HEK293 (cell line): ENCODE measurements around the gene NARS2.

Experiments used
- CTCF ChIA-PET: fragments of 350-600 bp; formaldehyde crosslinking; extraction: SDS; loops from one replicate; lab custom pipeline; 2021; ENCODE audit warnings: antibody characterized with exemption; lab: Yijun Ruan, JAX
- POLR2A ChIA-PET: fragments of 300-600 bp; formaldehyde crosslinking; extraction: SDS; loops from one replicate; lab custom pipeline; 2020; ENCODE audit warnings: antibody characterized with exemption, inconsistent platforms; lab: Yijun Ruan, JAX
- H3K27ac ChIP-seq: fragments of 200-500 bp; sonication (Bioruptor generic); 2 replicates; pipeline ENCODE4 v1.5.1; 2014; ENCODE audit warnings: low read depth, low read length, control low read depth, inconsistent platforms; ENCODE audit errors: extremely low read depth
- H3K36me3 ChIP-seq, 2 experiments: fragments of 200-500 bp in 1 of 2; sonication (Bioruptor generic) in 1 of 2; 1 replicate in 1 of 2; 2 replicates in 1 of 2; pipeline ENCODE4 v1.5.1; 2014 to 2017; ENCODE audit warnings: inconsistent platforms in 2 of 2, low read length in 2 of 2; ENCODE audit not compliant: control insufficient read depth in 2 of 2, insufficient read depth in 1 of 2
- H3K4me1 ChIP-seq: fragments of 200-500 bp; sonication (Bioruptor generic); 2 replicates; pipeline ENCODE4 v1.5.1; 2014; ENCODE audit warnings: mild to moderate bottlenecking, low read length, inconsistent platforms; ENCODE audit not compliant: control insufficient read depth, insufficient read depth
- H3K4me3 ChIP-seq: 2 replicates; pipeline ENCODE4 v1.5.1; 2011; ENCODE audit warnings: low read depth, mild to moderate bottlenecking, control low read depth, low read length, moderate library complexity
- H3K9me3 ChIP-seq: fragments of 200-500 bp; sonication (Bioruptor generic); 2 replicates; pipeline ENCODE4 v1.5.1; 2014; ENCODE audit warnings: low read depth, low read length, inconsistent platforms; ENCODE audit not compliant: control insufficient read depth, insufficient read depth
- EGR2 ChIP-seq: fragments of 450-650 bp; formaldehyde crosslinking; IDR thresholded peaks from 2 replicates; pipeline ENCODE4 v1.5.1; 2016; ENCODE audit warnings: low read depth, missing biosample characterization, missing genetic modification characterization
- ELK4 ChIP-seq: IDR thresholded peaks from 2 replicates; pipeline ENCODE4 v1.6.1; 2011; ENCODE audit warnings: mild to moderate bottlenecking, low read depth, low read length, borderline replicate concordance
- GLIS2 ChIP-seq: fragments of 450-650 bp; formaldehyde crosslinking; IDR thresholded peaks from 2 replicates; pipeline ENCODE4 v1.5.1; 2016; ENCODE audit warnings: missing biosample characterization, missing genetic modification characterization
- ZNF133 ChIP-seq: fragments of 450-650 bp; formaldehyde crosslinking; IDR thresholded peaks from 2 replicates; pipeline ENCODE4 v1.5.1; 2016; ENCODE audit warnings: missing biosample characterization, missing genetic modification characterization
- ZNF501 ChIP-seq: fragments of 450-650 bp; formaldehyde crosslinking; IDR thresholded peaks from 2 replicates; pipeline ENCODE4 v1.5.1; 2016; ENCODE audit warnings: missing biosample characterization, missing genetic modification characterization
- ZNF518A ChIP-seq: fragments of 450-650 bp; formaldehyde crosslinking; conservative IDR thresholded peaks from 2 replicates; pipeline ENCODE4 v1.5.1; 2016; ENCODE audit warnings: low read depth, missing biosample characterization, missing genetic modification characterization
- ZNF629 ChIP-seq: fragments of 450-650 bp; formaldehyde crosslinking; IDR thresholded peaks from 2 replicates; pipeline ENCODE4 v1.5.1; 2017; ENCODE audit warnings: missing biosample characterization, missing genetic modification characterization
- ZNF660 ChIP-seq: fragments of 450-650 bp; IDR thresholded peaks from 2 replicates; pipeline ENCODE4 v1.5.1; 2018; ENCODE audit warnings: missing biosample characterization, mild to moderate bottlenecking, missing genetic modification characterization
- ZNF76 ChIP-seq: fragments of 450-650 bp; formaldehyde crosslinking; IDR thresholded peaks from 2 replicates; pipeline ENCODE4; 2016; ENCODE audit warnings: low read depth, missing biosample characterization, missing genetic modification characterization, borderline replicate concordance
- ZXDB ChIP-seq: fragments of 450-650 bp; formaldehyde crosslinking; IDR thresholded peaks from 2 replicates; pipeline ENCODE4 v1.5.1; 2016; ENCODE audit warnings: missing biosample characterization, missing genetic modification characterization
- TF ChIP-seq, protein P1 (sequence below): fragments of 450-650 bp; formaldehyde crosslinking; conservative IDR thresholded peaks from 2 replicates; pipeline ENCODE4 v1.5.1; 2016; ENCODE audit warnings: low read depth, missing biosample characterization, missing genetic modification characterization
- TF ChIP-seq, protein P2 (sequence below): fragments of 450-650 bp; formaldehyde crosslinking; IDR thresholded peaks from 2 replicates; pipeline ENCODE4 v1.5.1; 2016; ENCODE audit warnings: missing biosample characterization, missing genetic modification characterization

The NARS2 gene

GRCh38 chr11:78574386-78575381 lies at the start of gene NARS2 (continued):
- TF ChIP-seq, protein P1, sequence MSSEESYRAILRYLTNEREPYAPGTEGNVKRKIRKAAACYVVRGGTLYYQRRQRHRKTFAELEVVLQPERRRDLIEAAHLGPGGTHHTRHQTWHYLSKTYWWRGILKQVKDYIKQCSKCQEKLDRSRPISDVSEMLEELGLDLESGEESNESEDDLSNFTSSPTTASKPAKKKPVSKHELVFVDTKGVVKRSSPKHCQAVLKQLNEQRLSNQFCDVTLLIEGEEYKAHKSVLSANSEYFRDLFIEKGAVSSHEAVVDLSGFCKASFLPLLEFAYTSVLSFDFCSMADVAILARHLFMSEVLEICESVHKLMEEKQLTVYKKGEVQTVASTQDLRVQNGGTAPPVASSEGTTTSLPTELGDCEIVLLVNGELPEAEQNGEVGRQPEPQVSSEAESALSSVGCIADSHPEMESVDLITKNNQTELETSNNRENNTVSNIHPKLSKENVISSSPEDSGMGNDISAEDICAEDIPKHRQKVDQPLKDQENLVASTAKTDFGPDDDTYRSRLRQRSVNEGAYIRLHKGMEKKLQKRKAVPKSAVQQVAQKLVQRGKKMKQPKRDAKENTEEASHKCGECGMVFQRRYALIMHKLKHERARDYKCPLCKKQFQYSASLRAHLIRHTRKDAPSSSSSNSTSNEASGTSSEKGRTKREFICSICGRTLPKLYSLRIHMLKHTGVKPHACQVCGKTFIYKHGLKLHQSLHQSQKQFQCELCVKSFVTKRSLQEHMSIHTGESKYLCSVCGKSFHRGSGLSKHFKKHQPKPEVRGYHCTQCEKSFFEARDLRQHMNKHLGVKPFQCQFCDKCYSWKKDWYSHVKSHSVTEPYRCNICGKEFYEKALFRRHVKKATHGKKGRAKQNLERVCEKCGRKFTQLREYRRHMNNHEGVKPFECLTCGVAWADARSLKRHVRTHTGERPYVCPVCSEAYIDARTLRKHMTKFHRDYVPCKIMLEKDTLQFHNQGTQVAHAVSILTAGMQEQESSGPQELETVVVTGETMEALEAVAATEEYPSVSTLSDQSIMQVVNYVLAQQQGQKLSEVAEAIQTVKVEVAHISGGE (tag by site-specific recombination): peak; percentile 24
- TF ChIP-seq, protein P2, sequence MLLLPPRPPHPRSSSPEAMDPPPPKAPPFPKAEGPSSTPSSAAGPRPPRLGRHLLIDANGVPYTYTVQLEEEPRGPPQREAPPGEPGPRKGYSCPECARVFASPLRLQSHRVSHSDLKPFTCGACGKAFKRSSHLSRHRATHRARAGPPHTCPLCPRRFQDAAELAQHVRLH (tag by site-specific recombination): peak; percentile 97
- TF ChIP-seq GLIS2 (tag by site-specific recombination): peak; percentile 87
- TF ChIP-seq ZNF501: peak; percentile 74; the same call in 1 of the 2 replicates
- peak; percentile 64 for TF ChIP-seq ZNF660 (tag by site-specific recombination)
- peak; percentile 58 for TF ChIP-seq EGR2 (tag by site-specific recombination)
- TF ChIP-seq ZNF518A (tag by site-specific recombination): no peak
- peak; percentile 51 for TF ChIP-seq ZXDB (tag by site-specific recombination)
- TF ChIP-seq ZNF76 (tag by site-specific recombination): 0 out of 2 replicates have a peak, but pooled peaks have one; percentile 48

GRCh38 chr11:78622666-78623065 lies 48.0 kb upstream of the NARS2 start:
- Histone ChIP-seq H3K4me1 (no peaks in the 10 kb centered on the region), H3K36me3 (no peaks in the 10 kb centered on the region), H3K4me3 (no peak overlapping the region), H3K27ac (no peak overlapping the region)
- CTCF ChIA-PET: no interaction called here
- TF ChIP-seq ZNF133 (tag by site-specific recombination): no peak
- TF ChIP-seq ELK4: no peak
- TF ChIP-seq ZNF629 (tag by site-specific recombination): no peak
- TF ChIP-seq, all 188 proteins: peak for 0
- POLR2A ChIA-PET: no interaction called here
- no peaks in the 10 kb centered on the region for H3K9me3 ChIP-seq
